A549 (cell line): ENCODE results near the gene CD19.

Experiments used
- CTCF ChIP-seq: fragments of >200 bp; sonication (Bioruptor Twin); formaldehyde crosslinking; IDR thresholded peaks from 3 replicates; pipeline ENCODE4 v1.5.1; 2016
- EP300 ChIP-seq, 2 experiments: fragments of >200 bp; sonication (Bioruptor Twin); formaldehyde crosslinking; IDR thresholded peaks; 2 replicates in 1 of 2; 3 replicates in 1 of 2; pipeline ENCODE4 v1.6.1; 2016 to 2017
- ESRRA ChIP-seq: fragments of 150-350 bp; IDR thresholded peaks from 2 replicates; pipeline ENCODE4 v1.6.1; 2014; ENCODE audit warnings: mild to moderate bottlenecking, low read length, borderline replicate concordance
- PHF8 ChIP-seq: fragments of 200-600 bp; sonication (generic); IDR thresholded peaks from 2 replicates; pipeline ENCODE4 v1.6.1; 2016; ENCODE audit warnings: low read depth, mild to moderate bottlenecking, antibody characterized with exemption, moderate library complexity, borderline replicate concordance

GRCh38 chr16:28982949-28983348, 51.2 kb downstream of the CD19 start:
- TF ChIP-seq PHF8 (no peak), CTCF (no peak), EP300 (IDR thresholded peaks at IDR 0.05) (no peak), ESRRA (no peak)
